Cardiac muscle cell (in vitro differentiated cells and primary cell): ENCODE measurements around the gene MTCL1. TPM values are rescaled to one million over a fixed set of nuclear protein-coding genes. Genes with fewer than 3 reads are reported as not detected.

Experiments
- DNase-seq, 2 donors: peaks; one replicate each; pipeline versions ENCODE4 v3.0.0 to v3.0.0-alpha.2; 2010 to 2017; ENCODE audit warnings: low read depth in 1 of 2, low spot score in 1 of 2
- H3K27ac ChIP-seq: fragments of 200-600 bp; sonication (generic); 2 replicates; pipeline ENCODE4 v1.5.1; 2016
- H3K27me3 ChIP-seq: fragments of 200-600 bp; sonication (generic); 2 replicates; pipeline ENCODE4 v1.6.0; 2016; ENCODE audit warnings: control low read depth
- H3K36me3 ChIP-seq: fragments of 200-600 bp; sonication (generic); 2 replicates; pipeline ENCODE4 v1.5.1; 2016; ENCODE audit warnings: control low read depth
- H3K4me1 ChIP-seq: fragments of 200-600 bp; sonication (generic); 2 replicates; pipeline ENCODE4 v1.8.1; 2017; ENCODE audit warnings: low read depth, mild to moderate bottlenecking, mixed run types
- H3K4me3 ChIP-seq: fragments of 200-600 bp; sonication (generic); 2 replicates; pipeline ENCODE4 v1.5.1; 2016; ENCODE audit warnings: mild to moderate bottlenecking
- H3K9me3 ChIP-seq: fragments of 200-600 bp; sonication (generic); 2 replicates; pipeline ENCODE4 v1.5.1; 2017; ENCODE audit warnings: low read depth, mild to moderate bottlenecking, control low read depth
- polyA plus RNA-seq: library from polyadenylated mRNA; unstranded; fragments of >200 nt; fragmentation: Nextera tagmentation; extraction: Ambion mirVana; gene quantifications from 2 replicates; pipeline ENCODE4 v1.2.1, GENCODE V29; 2016
- total RNA-seq: library from RNA; depleted of rRNA; stranded (reverse); fragments of >200 nt; gene quantifications from 2 replicates; pipeline ENCODE4 v1.2.3, GENCODE V29; 2016
- TF ChIP-seq, protein P1 (sequence below): IDR thresholded peaks from 2 replicates; pipeline ENCODE4 v1.5.1; 2012; ENCODE audit warnings: low read depth, mild to moderate bottlenecking, low read length

MTCL1 gene
- total and polyA plus RNA-seq, 2 experiments from 2014 or later, result 1.8 to 9.6 TPM

DNA sequence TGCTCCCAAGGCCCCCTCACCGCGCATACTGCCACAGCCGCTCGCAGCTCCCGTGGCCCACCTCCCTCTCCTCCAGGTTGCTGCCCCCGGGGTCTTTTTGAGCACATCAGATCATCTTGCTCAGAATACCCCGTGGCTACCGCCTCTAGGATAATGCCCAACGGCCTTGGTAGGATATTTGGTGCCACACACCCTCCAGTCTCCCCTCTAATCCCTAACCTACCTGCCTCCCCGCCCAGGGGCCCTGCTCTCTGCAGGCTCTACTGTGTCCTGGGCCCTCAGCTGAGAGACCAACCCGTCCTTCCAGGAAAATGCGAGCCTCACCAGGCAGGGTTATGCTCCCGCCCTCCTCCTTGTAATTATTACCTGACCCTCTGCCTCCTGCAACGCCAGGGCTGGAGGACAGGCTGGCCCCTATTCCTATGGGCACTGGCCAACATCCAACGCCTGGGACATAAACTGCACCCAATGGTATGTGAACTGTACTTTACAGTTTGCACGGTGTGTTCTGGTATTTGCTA, 1.5 kb upstream of the MTCL1 start:
- TF ChIP-seq, protein P1, sequence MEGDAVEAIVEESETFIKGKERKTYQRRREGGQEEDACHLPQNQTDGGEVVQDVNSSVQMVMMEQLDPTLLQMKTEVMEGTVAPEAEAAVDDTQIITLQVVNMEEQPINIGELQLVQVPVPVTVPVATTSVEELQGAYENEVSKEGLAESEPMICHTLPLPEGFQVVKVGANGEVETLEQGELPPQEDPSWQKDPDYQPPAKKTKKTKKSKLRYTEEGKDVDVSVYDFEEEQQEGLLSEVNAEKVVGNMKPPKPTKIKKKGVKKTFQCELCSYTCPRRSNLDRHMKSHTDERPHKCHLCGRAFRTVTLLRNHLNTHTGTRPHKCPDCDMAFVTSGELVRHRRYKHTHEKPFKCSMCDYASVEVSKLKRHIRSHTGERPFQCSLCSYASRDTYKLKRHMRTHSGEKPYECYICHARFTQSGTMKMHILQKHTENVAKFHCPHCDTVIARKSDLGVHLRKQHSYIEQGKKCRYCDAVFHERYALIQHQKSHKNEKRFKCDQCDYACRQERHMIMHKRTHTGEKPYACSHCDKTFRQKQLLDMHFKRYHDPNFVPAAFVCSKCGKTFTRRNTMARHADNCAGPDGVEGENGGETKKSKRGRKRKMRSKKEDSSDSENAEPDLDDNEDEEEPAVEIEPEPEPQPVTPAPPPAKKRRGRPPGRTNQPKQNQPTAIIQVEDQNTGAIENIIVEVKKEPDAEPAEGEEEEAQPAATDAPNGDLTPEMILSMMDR, result no peak
- H3K27me3 ChIP-seq, result peaks cover 23% of the 10 kb centered on the region
- H3K9me3 ChIP-seq, result no peaks in the 10 kb centered on the region
- H3K4me3 ChIP-seq, result no peak overlapping the region
- no peak for DNase-seq
- H3K27ac ChIP-seq, result no peak overlapping the region
- no peaks in the 10 kb centered on the region for H3K36me3 ChIP-seq
- H3K4me1 ChIP-seq, result no peaks in the 10 kb centered on the region

DNA sequence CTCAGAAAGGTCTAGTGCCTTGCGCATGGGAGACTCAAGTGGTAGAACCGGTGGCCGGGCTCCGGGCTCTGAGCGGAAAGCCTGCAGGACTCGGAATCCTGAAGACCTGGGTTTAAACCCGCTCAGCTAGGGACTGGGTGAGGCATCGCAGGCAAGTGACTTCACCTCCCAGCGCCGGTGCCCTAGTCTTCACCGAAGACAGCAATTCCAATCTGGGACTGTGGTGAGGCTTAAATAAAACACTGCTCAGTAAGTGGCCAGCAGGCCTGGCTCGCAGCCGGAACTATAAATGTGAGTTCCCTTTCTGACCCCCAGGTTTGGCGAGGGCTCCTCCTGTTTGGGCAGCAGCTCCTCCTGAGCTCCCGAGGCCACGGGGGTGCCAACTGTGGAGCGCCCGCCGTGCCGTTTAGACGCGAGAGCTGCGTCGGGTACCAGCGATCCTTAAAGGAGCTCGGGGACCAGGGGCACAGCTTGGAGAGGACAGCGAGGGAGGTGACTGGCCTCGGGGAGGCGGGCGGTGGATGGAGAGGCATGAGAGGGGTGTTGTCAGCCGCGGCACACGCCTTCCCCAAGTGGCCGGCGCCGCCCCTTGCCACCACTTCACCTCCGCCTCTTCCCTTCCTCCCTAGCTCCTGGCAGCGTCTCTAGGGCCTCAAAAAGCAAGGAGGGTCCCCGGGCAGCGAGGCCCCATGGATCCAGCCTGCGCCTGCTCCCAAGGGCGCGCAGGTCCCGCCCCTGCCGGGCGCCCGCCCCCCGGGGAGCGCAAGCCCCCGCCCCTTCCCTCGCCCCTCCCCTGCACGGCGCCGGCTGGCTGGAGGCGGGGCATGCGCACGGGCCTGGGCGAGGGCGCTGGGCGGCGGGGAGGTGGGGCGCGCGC, 757 bp upstream of the MTCL1 start:
- peak; percentile 93 to 96 for DNase-seq
- Histone ChIP-seq H3K27me3 (peaks cover 23% of the 10 kb centered on the region), H3K27ac (no peak overlapping the region), H3K4me3 (peak overlapping the region; percentile 58), H3K4me1 (no peaks in the 10 kb centered on the region), H3K36me3 (no peaks in the 10 kb centered on the region), H3K9me3 (no peaks in the 10 kb centered on the region)
- TF ChIP-seq, protein P1, result no peak

DNA sequence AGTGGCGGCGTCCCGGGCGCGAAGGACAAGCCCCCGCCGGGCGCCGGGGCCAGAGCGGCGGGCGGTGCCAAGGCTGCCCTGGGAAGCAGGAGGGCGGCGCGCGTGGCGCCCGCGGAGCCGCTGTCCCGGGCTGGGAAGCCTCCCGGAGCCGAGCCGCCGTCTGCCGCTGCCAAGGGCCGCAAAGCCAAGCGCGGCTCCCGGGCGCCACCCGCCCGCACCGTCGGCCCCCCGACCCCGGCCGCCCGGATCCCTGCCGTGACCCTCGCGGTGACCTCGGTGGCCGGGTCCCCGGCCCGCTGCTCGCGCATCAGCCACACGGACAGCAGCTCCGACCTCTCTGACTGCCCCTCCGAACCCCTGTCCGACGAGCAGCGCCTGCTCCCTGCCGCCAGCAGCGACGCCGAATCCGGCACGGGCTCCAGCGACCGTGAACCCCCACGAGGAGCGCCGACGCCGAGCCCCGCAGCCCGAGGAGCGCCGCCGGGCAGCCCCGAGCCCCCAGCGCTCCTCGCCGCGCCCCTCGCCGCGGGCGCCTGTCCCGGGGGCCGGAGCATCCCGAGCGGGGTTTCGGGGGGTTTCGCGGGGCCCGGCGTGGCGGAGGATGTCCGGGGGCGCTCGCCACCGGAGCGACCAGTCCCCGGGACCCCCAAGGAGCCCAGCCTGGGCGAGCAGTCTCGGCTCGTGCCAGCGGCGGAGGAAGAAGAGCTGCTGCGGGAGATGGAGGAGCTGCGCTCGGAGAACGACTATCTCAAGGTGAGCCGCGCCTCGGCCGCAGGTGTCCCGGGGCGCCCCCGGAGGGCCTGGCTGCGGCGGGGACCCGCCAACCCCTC, 820 bp downstream of the MTCL1 start:
- TF ChIP-seq, protein P1, result no peak
- Histone ChIP-seq H3K27ac (no peak overlapping the region), H3K4me1 (no peaks in the 10 kb centered on the region), H3K9me3 (no peaks in the 10 kb centered on the region), H3K27me3 (peaks cover 23% of the 10 kb centered on the region), H3K4me3 (peak overlapping the region; percentile 58), H3K36me3 (no peaks in the 10 kb centered on the region)
- peak in 1 of 2 donors; percentile 24 for DNase-seq

DNA sequence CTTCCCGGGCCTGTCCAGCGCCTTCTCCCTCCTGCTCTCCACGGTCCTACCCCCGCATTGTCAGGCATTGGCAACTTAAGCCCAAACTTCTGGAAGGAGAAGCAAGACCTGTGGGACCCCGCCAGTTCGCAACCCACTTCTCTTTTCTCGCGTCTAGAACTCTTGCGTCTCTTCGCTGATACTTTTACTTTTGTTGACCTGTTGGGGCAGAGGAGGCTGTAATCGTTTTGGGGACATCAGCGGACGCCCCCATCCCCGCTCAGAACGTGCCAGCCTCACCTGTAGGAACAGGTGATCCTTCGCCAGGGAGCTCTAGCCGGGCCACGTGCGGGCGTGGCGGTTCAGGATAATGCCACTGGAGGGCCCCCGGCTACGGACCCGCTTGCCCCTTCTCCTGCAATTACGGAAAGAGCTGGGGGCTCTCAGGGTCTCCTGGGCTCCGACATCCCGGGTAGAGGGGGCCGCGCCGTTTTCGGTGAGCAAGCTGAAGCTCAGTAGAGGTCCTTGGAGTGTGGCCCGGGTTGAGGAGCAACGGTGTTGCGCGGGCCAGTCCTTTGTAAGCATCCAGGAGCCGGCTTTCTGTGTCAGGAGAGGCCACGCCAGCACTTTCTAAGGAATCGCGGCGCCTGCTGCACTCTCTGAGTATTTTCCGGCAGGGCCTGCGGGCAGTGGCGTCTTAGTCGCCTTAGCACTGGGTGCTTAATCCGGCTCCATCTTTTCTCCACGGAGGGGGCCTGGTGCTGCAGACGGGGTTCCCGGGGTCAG, 1.6 kb downstream of the MTCL1 start:
- Histone ChIP-seq H3K27me3 (peaks cover 23% of the 10 kb centered on the region), H3K36me3 (no peaks in the 10 kb centered on the region), H3K4me1 (no peaks in the 10 kb centered on the region), H3K27ac (no peak overlapping the region), H3K4me3 (peak overlapping the region; percentile 58), H3K9me3 (no peaks in the 10 kb centered on the region)
- DNase-seq, result peak; percentile 69 to 71
- TF ChIP-seq, protein P1, result peak; percentile 43
